A673 (cell line): ENCODE measurements around the gene PLD1.

ENCODE experiments used
- CTCF ChIP-seq: fragments of 300-800, 200-600 bp; sonication (generic); conservative IDR thresholded peaks from 2 replicates; pipeline ENCODE4 v1.5.1; 2017; ENCODE audit warnings: low read depth, mild to moderate bottlenecking, antibody characterized with exemption, low read length, moderate library complexity, mixed read lengths
- EZH2 ChIP-seq: fragments of 200-600 bp; sonication (generic); IDR thresholded peaks from 2 replicates; pipeline ENCODE4 v1.6.1; 2017; ENCODE audit warnings: borderline replicate concordance, low read depth, mild to moderate bottlenecking, mixed read lengths, antibody characterized with exemption, low read length; ENCODE audit not compliant: poor library complexity, severe bottlenecking

- TF ChIP-seq CTCF (no peak), EZH2 (no peak)
Observed at GRCh38 chr3:171809861-171810628, at the start of gene PLD1.
